ENCODE results near the gene THAP3.

DNA sequence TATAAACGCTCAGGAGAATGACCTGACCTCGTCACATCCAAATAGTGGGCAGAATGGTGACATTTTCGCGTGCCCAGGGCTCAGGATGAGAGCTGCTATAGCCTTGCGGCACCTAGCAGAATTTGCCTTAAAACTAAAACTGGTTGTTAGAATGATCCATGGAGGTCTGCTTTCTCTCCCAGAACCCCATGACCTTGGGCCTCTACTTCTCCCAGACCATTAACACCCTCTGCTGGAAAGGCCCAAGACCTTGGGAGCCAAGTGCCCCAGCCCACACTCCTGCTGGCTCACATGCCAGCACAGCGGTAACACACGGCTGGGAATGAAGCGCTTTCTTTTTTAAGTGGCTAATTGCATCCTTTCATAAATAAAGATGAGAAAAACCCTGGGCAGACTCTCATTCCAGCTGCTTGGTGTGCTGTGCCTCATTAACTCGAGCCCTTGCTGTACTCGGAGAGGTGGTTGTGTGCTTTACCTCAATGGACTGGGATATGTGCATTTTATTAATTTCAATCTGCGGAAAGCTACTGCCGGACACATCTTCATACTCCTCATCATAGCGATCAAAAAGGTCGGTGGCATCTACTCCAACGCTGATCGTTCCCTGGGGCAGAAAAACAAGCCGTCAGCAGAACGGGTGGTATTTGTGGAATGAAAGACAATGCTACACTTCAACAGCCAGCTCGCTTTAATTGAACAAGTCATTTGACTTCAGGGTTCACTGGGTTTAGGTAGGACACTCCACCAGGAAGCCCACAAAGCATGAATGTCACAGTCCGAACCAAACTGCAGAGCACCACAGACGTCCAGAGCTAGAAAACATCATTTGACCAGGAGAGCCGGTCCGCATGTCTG is 29.0 kb downstream of the THAP3 start:
- TF ChIP-seq CTCF (IDR thresholded peaks at IDR 0.05) (no peak), EP300 (IDR thresholded peaks at IDR 0.05) (no peak), POLR2AphosphoS5 (IDR thresholded peaks at IDR 0.05) (no peak), POLR2A (IDR thresholded peaks at IDR 0.05) (no peak)

Measured in gastroesophageal sphincter (tissue), 3 donors.